GM10248 (cell line): ENCODE measurements around the gene RAB40B.

Experiments used
- CTCF ChIA-PET: fragments of 300-600 bp; sonication (Branson Sonifier 250); formaldehyde crosslinking; extraction: SDS; loops from one replicate; lab custom pipeline; 2021; ENCODE audit warnings: antibody characterized with exemption; lab: Yijun Ruan, JAX
- POLR2A ChIA-PET: fragments of 350-650 bp; sonication (Branson Sonifier 250); formaldehyde crosslinking; extraction: SDS; loops from one replicate; lab custom pipeline; 2020; ENCODE audit warnings: antibody characterized with exemption; lab: Yijun Ruan, JAX
- DNase-seq: peaks from one replicate; pipeline ENCODE4 v3.0.0; 2012; ENCODE audit errors: extremely low spot score
- CTCF ChIP-seq: IDR thresholded peaks from 2 replicates; pipeline ENCODE4 v1.5.1; 2012; ENCODE audit warnings: mild to moderate bottlenecking, low read depth; ENCODE audit errors: extremely low read depth, missing control alignments, control extremely low read depth

The RAB40B gene

GRCh38 chr17:82684228-82684841 lies 14.2 kb downstream of the RAB40B start:
- no peak for TF ChIP-seq CTCF
- ChIA-PET CTCF (no interaction called here), POLR2A (no interaction called here)
- peak; percentile 48 for DNase-seq

GRCh38 chr17:82683534-82683933 lies 15.0 kb downstream of the RAB40B start:
- no peak for TF ChIP-seq CTCF
- ChIA-PET CTCF (no interaction called here), POLR2A (no interaction called here)
- DNase-seq, result no peak

- no peak for TF ChIP-seq CTCF
- ChIA-PET CTCF (interaction anchor here (2.3 kb wide), 1 partner anchor 13 kb away, joined by 11 read pairs; no protein-coding TSS in a partner anchor), POLR2A (no interaction called here)
- no peak for DNase-seq
These were observed 17.0 kb downstream of the RAB40B start for GRCh38 chr17:82681547-82681946.

- DNase-seq, result no peak
- TF ChIP-seq CTCF, result no peak
- CTCF ChIA-PET, result interaction anchor here (0.8 to 2.3 kb wide), 2 partner anchors 11 to 37 kb away, joined by 3 to 11 read pairs; partner anchors contain the start of gene FN3KRP
- POLR2A ChIA-PET, result interaction anchor here (1.1 kb wide), 1 partner anchor 18 kb away, joined by 7 read pairs; the partner anchor contains the start of gene RAB40B
These were observed 18.7 kb downstream of the RAB40B start for GRCh38 chr17:82679586-82680465.

- ChIA-PET CTCF (interaction anchor here (1.1 to 1.4 kb wide), 2 partner anchors 8 to 10 kb away, joined by 4 to 5 read pairs; no protein-coding TSS in a partner anchor), POLR2A (no interaction called here)
- TF ChIP-seq CTCF, result no peak
- no peak for DNase-seq
These were observed 20.1 kb downstream of the RAB40B start for GRCh38 chr17:82678265-82678891.

- no peak for TF ChIP-seq CTCF
- DNase-seq, result no peak
- POLR2A ChIA-PET, result no interaction called here
- CTCF ChIA-PET, result interaction anchor here (0.7 to 1.4 kb wide), 3 partner anchors 9 to 121 kb away, joined by 3 to 5 read pairs (median 3); no protein-coding TSS in a partner anchor
These were observed 21.1 kb downstream of the RAB40B start for GRCh38 chr17:82677353-82677925.
